Urothelium cell line (cell line): ENCODE data around the gene CCDC127.

Experiments used
- DNase-seq: peaks from one replicate; pipeline ENCODE4 v3.0.0; 2011; ENCODE audit warnings: low spot score, mixed read lengths
- FAIRE-seq: peaks from 2 replicates; lab custom pipeline; 2011; peaks lifted over from hg19 to GRCh38; lab: Jason Lieb, UNC

The CCDC127 gene

DNA sequence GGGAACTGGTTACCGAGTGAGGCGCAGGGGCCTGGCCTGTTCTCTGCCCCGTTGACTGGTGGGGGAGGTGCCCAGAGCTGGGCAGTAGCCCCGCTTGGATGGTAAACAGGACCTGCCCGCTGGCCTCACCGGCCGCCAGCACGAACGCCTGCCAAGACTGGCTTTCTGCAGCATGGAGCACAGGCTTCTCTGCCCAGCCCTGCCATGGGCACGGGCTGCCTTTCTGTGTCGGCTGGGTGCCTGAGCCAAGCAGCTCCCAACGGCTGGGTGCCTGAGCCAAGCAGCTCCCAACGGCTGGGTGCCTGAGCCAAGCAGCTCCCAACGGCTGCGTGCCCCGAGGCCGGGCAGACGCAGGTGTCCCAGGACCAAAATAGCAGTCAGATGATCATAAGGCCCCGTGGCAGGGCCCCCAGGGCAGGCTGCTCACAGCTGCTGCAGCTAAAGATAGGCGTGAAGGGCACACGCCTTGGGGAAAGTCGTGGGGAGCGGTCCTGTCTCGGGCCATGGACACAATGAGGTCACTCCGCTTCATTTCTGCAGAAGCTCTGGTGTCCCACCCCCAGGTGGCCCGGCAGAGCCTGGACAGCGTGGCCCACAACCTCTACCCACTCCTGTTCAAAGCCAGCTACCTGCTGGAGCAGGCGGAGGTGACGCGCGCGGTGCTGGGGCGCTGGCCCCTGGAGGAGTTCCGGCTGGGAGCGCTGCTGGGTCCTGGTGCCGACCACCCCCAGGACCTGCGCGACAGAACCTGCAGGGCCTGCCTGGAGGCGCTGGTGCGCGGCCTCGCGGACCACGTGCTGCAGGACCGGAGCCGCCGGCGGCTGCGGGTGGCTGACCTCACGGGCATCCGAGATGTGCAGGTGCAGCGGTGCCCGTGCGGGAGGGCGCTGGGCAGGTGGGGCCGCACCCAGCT is 26.7 kb downstream of the CCDC127 start, which contains the start of gene LRRC14B:
TSS of gene LRRC14B (plus strand) at position 460 of the 913 bp plus-strand sequence. CDS start at position 504, 44 bp downstream.
- FAIRE-seq (no peak), DNase-seq (no peak)

DNA sequence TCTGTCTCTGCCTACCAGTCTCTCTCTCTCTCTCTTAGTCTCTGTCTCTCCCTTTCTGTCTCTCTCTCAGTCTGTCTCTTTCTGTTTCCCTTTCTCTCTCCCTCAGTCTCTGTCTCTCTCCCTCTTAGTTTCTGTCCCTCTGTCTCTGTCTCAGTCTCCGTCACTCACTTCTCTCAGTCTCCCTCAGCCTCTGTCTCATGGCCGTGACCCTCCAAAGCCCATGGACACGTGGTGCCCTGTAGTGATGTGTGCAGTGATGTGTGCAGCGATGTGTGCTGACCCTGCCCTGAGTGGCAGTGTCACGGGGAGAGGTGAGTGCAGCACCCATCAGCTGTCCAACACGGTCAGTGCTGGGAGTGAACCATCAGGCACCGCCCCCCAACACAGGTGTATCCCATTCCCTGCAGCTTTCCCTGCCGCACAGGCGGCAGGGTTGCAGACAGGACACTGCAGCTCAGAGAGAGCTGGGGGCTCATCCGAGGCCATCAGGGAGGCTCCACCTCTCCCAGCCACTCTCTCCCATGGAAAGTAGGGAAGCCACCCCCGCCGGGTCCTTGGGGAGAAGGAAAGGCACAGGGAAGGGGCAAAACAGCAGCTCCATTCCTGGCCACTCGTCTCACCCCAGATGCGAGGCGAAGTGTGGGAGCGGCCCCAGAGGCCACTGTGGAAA is 27.5 kb downstream of the CCDC127 start:
- no peak for DNase-seq

DNA sequence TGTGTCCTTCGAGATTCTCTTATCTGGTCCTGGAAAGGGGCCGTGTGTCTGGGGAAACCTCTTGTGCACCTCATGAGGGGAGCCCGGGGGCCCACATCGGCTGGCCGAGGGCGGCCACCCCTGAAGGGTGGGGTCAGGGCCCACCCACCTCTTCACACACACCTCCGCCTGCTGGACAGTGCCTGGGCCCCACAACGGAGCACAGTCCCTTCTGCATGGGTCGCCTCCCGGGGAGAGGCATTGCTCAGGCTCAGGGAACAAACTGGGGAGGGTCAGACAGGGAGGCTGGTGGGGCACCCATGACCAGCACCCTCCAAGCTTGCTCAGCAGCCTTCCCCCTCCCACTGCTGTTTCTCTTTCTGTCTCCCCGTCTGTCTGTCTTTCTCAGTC is 28.0 kb downstream of the CCDC127 start:
- no peak for FAIRE-seq
- DNase-seq = no peak

More for the DNA sequence above, 27.5 kb downstream of the CCDC127 start:
- FAIRE-seq = peak; percentile 27

DNA sequence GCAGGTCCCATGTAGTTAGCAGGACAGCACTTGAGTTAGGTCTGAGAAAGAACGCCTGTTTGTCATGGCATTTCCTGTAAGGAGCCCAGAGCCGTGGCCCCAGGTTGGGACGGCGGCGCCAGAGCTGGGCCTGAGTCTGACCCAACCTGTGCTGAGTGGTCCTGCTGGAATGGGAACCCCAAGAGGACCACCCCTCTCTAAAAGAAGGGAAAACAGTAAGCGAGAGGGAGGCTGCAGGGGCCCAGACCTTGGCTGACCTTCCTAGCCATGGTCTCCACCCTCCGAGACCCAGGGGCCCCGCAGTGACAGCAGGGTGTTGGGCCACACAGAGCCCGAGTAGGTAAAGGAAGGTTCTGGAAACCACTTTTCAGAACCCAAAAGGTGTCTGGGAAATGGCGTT is 28.5 kb downstream of the CCDC127 start:
- DNase-seq = no peak

DNA sequence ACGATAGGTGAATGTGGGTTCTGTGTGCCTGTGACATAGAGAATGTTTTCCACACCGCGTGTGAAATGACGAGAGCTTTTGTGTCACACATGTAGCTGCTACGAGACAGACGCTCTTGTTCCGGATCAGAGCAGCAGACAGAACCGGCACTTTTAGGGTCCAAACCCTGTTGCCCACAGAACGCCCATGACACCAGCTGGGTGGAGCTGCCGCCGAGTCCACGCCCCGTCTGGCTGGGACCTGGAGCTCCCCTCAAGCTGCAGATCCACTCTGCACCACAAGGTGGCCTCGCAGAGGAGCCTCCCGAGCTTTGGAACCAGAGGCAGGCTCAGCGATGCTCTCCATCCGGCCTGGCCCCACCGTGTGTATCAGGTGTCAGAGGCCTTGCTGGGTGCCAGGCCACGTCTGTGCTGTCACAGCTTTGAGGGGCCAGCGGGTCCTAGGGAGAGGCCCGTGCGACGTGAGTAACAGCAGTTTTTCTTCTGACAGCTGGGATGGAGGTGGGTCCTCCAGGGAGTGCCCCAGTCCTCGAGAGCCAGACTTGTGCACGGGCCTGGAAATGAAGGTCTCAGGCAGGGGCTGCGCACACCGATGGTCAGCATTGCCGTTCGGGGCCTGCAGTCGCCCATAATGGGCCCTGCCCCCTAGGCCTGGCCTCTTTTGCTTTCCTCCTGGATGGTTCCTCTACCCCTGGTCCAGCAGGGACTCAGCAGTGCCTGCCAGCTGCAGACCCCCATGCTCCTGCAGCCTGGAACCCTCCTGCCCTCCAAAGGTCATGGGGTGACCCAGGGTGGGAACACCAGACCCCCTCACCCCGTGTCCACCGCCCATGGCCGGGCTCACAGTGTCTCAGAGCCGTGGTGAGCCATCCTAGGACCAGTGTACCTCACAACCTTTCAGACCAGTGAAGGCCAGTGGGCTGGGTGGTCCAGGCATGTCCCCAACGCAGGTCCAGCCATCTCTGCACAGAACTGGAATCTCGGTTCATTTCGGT is 29.2 kb downstream of the CCDC127 start:
- FAIRE-seq = peak; percentile 91

More for the DNA sequence above, 28.5 kb downstream of the CCDC127 start:
- FAIRE-seq = no peak

DNA sequence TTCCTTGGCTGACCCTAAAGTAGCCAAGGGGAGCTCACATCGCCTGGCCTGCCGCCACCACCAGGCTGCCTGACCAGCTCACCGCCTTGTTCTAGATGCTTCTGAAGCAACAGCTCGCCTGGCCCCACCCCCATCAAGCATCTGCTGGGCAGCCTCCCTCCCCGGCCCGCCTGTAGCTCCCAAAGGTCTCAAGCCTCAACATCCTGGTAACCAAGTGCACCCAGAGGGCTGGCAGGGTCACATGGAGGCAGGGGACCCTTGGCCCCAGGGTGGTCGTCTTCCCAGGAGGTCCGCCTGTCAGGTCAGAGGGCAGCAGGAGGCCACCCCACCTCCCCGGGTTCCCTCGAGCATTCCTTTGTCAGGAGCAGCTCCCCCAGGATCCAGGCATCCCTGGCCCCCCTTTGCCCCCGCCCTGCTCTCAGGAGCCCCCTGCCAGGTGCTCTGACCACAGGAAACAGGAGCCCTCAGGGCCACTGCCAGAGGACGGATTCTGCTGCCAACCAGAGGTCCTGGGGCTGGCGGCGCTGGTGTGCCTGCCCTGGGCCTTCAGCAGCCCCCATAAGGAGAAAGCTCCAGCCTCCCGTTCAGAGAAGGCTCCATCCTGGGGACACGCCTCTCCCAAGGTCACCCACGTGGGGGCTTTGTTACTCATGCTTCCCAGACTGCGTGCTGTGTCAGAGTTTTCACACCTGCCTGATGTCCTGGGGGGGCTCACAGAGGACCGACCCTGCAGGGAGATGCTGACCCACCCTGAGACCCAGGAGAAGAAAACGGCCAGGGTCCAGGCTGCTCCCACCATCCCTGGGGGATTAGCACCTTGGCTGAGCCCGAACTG is 30.1 kb downstream of the CCDC127 start:
- FAIRE-seq (no peak), DNase-seq (no peak)

More for the DNA sequence above, 29.2 kb downstream of the CCDC127 start:
- peak; percentile 96 for DNase-seq

DNA sequence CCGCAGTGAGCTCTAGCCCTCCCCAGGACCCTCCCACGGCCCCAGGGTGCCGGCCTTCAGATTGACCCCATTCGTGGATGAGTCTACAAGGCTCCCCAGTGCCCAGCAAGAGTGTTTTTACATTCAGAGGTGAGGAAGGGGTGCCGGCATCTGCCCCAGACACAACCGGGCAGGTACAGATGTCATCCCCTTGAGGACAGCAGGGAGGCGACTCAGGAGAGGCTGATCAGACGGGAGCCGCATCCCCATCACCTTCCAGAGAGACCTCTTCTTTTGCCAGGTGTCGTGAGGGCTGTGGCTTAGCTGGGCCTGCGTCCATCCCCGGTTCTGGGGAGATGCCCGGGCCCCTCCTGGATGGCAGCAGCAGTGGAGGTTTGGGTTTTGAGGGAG is 30.9 kb downstream of the CCDC127 start:
- FAIRE-seq = no peak
- DNase-seq = no peak

DNA sequence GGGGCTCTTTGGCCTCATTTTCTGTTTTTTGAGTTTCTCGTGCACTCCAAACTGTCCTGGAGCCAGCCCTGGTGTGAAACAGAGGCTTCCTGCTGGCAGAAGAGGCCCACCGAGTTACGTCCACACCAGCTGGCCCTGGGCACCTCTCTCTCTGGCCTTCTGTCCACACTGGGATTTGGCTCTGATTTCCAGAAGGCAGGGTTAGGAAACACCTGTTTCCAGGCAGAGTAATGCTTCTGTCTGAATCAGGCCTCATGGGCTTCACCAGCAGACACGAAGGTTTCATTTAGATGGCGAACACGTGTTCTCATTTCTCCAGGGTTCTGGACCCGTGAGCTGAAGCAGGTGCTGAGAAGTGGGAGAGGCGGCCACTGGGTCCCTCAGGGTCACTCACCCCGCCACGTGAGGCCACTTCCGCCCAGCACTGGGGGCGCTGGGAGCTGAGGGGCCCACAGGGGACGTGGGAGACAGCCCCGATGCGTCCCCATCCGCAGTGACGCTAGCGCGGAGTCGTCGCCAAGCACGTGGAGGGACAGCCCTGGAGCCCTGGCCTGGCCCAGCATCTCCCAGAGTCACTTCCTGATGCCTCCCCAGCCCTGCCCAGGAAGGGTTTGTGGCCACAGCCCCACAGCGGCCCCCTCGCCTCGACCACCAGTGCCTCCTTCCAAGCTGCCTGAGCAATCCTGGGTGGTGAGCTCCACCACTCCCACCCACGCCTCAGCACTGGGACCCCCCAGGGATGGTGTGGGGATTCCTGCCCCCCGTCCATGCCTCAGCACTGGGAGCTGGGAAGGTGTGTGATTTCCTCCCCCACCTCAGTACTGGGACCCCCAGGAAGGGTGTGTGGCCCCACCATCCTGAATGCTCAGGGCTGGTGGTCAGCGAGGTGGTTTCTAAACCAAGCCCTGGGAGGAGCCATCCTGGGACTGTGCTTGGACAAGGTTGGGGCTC is 31.6 kb downstream of the CCDC127 start:
- DNase-seq (no peak), FAIRE-seq (no peak)

DNA sequence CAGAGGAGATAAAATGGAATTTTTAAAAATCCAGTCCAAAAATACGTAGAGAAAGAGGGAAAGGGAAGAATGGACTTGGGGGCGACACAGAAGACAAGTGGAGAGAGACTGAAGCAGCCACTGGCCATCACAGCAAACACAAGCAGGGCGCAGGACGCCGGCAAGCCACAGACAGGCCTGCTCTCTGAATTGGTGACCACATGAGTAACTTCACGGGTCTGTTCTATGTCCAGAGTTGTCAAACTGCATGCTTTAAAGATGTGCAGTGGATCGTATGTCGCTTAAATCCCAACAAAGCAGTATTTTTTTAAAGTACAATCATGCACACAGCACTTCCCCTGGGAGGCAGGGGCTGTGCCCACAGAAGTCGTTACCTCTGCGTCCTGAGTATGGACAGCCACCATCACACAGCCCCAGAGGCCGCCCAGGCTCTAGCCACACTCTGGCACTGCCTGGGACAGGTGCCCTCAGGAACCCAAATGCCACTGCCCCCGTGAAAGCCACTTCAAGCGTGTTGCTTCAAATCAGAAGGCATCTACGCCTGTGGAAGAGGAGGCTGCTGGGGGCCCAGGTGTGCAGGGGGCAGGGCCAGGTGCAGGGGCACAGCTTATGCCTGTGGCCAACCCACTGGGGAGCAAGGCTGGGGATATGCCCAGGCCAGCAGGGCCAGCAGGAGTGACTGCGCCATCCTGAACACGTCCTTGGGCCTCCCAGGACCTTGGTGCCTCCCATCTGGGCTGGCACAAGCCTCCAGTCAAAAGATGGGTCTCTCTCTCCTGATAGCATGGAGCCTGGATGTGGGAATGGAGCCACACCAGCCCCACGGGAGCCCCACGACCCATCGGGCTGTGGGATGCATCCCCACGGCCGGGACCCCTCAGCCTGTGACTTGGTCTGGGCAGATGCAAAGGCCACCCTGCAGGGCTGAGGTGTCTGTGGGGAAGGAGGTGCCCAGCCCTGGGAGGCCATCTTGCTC is 32.6 kb downstream of the CCDC127 start:
- FAIRE-seq = no peak
- DNase-seq = no peak

DNA sequence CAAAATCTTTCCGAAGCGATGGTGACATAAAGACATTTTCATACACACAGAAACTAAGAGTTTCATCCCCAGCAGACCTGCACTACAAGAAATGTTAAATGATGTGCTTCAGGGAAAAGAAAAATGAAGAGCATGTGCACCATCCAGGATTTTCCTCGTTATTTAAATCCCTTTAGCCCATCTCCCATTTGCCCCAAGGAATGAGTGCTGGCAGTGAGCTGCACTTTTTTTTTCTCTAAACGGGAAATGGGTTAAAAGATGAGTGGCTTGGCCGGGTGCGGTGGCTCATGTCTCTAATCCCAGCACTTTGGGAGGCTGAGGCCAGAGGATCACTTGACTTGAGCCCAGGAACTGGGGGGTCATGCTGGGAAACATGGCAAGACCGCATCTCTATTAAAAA is 33.5 kb downstream of the CCDC127 start:
- FAIRE-seq = no peak
- DNase-seq = no peak

DNA sequence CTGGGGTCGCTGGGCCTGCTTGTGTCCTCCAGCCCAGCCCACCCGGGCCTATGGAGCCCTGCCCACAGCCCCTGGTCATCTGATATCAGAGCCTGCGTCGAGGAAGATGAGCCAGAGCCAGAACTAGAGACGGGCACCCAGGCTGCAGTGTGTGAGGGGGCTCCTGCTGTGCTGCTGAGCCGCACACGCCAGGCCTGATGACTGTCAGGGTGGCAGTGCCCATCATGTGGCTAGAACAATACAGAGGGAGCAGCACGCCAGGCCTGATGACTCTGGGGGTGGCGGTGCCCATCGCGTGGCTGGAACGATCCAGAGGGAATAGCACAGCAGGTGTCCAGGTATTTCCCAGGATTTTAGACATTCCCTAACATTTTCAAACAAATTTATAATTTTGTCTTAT is 35.8 kb downstream of the CCDC127 start:
- no peak for DNase-seq
- FAIRE-seq = no peak

DNA sequence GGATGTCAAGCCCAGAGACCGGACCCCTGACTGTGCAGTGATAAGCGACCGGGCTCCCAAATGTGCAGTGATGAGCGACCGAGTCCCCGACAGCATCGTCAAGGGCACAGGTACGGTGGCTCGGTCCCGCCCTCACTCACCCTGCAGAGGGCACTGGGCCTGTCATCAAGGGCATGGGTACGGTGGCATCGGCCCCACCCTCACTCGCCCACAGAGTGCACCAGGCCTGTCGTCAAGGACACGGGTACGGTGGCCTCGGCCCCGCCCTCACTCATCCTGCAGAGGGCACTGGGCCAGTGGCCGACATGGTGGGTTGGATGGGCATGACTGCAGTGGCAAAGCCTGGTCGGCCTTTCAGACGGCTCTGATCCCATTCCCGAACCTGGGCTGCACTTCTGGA is 36.4 kb downstream of the CCDC127 start:
- DNase-seq = no peak
- FAIRE-seq = no peak

DNA sequence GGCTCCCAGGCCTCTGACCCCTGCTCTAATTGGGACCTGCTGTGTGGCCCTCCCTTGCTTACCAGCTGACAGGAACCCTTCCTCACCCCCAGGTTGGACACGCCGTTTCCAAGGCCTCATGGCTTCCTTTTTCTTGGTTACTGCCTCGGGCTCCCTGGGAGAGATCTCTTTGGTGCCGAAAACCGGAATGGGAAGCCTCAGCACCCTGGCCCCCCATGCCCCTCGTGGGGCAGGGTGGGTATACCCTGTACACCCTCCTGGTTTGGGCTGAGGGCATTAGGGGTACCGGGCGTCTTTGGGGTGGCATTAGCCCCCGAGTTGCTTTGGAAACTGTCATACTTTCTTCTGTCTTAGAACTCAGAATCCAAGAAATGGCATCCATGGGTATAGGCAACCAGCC is 36.8 kb downstream of the CCDC127 start:
- DNase-seq (no peak), FAIRE-seq (no peak)

DNA sequence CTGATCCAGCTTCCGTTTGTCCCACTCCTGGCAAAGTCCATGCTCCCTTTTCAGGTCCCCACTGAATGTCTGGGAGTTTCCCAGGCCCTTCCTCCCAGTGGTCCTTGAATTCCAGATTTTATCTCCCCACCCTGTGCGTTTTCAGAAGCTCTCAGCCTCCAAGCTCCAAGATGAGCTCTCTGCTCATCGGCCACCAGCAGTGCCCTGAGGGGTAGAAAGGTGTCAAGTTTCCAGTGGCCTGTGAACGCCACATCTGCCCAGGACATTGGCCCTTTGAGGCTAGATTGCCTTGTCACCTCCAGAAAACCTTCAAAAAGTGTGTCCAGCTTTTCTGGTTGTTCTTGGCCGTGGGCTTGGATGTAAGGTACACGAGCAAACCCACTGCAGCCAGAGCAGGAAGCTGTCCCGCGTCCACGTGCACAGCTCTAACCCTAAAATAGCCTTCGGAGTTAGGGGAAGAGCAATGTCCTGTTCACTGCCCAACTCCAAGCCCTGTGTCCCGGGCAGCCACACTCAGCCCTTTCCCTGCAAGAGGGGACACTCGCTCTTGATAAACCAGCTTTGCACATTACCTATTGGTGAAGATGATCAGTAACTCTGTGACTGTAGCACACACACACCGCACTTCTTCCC is 37.6 kb downstream of the CCDC127 start:
- FAIRE-seq (no peak), DNase-seq (no peak)

DNA sequence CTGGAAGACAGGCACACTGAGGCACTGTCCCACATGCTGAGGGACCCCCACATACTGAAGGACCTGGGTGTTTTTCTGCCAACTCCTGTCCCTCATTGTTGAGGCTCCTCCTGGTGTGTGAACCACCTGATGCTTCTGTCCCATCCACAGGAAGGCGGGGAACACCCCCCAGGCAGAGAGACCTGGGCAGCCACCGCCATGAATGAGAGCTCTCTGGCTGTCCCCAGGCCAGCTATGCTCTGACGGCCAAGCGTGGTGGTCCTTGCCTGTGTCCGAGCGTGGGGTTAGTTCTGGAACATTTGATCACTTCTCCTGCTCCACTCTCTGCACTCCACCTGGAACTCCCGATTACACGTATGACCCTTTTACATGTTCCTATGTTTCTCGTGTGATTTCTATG is 38.6 kb downstream of the CCDC127 start:
- FAIRE-seq (no peak), DNase-seq (no peak)

DNA sequence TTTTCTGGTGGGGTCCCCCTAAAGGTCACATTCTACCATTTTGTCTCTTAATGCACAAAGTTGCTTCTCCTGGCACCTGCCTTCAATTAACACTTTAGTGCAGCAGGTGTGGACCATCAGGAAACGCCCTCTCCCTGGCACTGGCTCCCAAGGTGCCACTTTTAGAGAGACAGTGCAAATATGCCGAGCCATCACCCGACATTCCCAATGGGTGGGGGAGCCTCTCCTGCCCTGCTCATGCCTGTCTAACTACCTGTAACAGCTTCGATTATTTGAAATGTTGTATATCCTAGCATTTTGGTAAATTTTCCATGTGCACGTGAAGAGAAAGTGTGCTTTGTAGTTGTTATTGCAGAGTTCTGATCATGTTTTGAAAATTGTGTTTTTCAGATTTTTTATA is 39.8 kb downstream of the CCDC127 start:
- FAIRE-seq = no peak
- DNase-seq = no peak

DNA sequence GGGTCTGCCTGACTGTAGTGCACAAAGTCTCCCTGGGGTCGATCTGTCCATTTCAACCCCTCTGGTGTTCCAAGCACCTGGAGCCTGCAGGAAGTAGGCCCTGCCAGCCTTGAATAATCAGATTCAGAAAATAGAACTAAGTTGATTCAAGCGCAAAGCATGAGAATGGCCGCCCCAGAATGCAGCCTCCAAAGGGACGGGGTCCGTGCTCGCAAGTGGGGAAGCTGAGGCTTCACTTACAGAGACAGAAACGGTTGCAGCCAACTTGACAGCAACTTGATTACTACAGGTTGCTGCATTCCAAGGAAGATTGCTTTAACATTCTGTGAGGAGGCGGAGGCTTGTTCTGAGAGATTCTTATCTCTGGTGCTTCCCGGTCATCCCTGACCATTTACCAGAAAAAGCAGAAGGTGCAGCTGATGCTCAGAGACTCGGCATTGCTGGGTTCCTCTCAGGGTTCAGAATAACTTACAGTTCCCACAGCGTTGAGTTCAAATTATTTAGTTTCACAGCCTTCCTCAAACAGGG is 41.6 kb downstream of the CCDC127 start:
- no peak for FAIRE-seq

More for the DNA sequence above, 41.6 kb downstream of the CCDC127 start:
- DNase-seq = no peak
